ENCODE measurements around the gene TGM3.

Gene TGM3

GRCh38 chr20:2335096-2335870 is 39.5 kb downstream of the TGM3 start:
- CTCF ChIA-PET = no interaction called here
- POLR2A ChIA-PET = no interaction called here
- no peak for TF ChIP-seq CTCF (IDR thresholded peaks at IDR 0.05; ENCODE audit: control extremely low read depth, extremely low read depth, low read depth, missing control alignments)
- no peak for DNase-seq (ENCODE audit: extremely low spot score)

GRCh38 chr20:2336471-2336870 is 40.7 kb downstream of the TGM3 start:
- POLR2A ChIA-PET = no interaction called here
- DNase-seq (ENCODE audit: extremely low spot score) = no peak
- CTCF ChIA-PET = interaction anchor here (1.3 kb wide), 1 partner anchor 129 kb away, joined by 3 read pairs; no protein-coding TSS in a partner anchor
- no peak for TF ChIP-seq CTCF (IDR thresholded peaks at IDR 0.05; ENCODE audit: control extremely low read depth, extremely low read depth, low read depth, missing control alignments)

GRCh38 chr20:2337142-2337541 is 41.3 kb downstream of the TGM3 start:
- TF ChIP-seq CTCF (IDR thresholded peaks at IDR 0.05; ENCODE audit: control extremely low read depth, extremely low read depth, low read depth, missing control alignments) = no peak
- no peak for DNase-seq (ENCODE audit: extremely low spot score)
- ChIA-PET POLR2A (no interaction called here), CTCF (interaction anchor here (1.3 to 1.7 kb wide), 2 partner anchors 50 to 130 kb away, joined by 3 read pairs; no protein-coding TSS in a partner anchor)

- POLR2A ChIA-PET = no interaction called here
- CTCF ChIA-PET = interaction anchor here (1.6 to 1.7 kb wide), 2 partner anchors 49 to 102 kb away, joined by 3 read pairs; no protein-coding TSS in a partner anchor
- no peak for TF ChIP-seq CTCF (IDR thresholded peaks at IDR 0.05; ENCODE audit: control extremely low read depth, extremely low read depth, low read depth, missing control alignments)
Observed at GRCh38 chr20:2338411-2339066, 42.7 kb downstream of the TGM3 start.

GRCh38 chr20:2340136-2340535 is 44.3 kb downstream of the TGM3 start:
- ChIA-PET POLR2A (no interaction called here), CTCF (interaction anchor here (1.0 to 1.4 kb wide), 2 partner anchors 10 to 116 kb away, joined by 3 read pairs; no protein-coding TSS in a partner anchor)
- no peak for DNase-seq (ENCODE audit: extremely low spot score)
- no peak for TF ChIP-seq CTCF (IDR thresholded peaks at IDR 0.05; ENCODE audit: control extremely low read depth, extremely low read depth, low read depth, missing control alignments)

More at GRCh38 chr20:2338411-2339066, 42.7 kb downstream of the TGM3 start:
- no peak for DNase-seq (ENCODE audit: extremely low spot score)

- DNase-seq (ENCODE audit: extremely low spot score) = no peak
- CTCF ChIA-PET = interaction anchor here (1.4 kb wide), 1 partner anchor 115 kb away, joined by 3 read pairs; no protein-coding TSS in a partner anchor
- POLR2A ChIA-PET = no interaction called here
- no peak for TF ChIP-seq CTCF (IDR thresholded peaks at IDR 0.05; ENCODE audit: control extremely low read depth, extremely low read depth, low read depth, missing control alignments)
Observed at GRCh38 chr20:2340823-2341222, 45.0 kb downstream of the TGM3 start.
